H9 (cell line): Measurements from ENCODE around the gene TBC1D22A. TPM values are rescaled to one million over a fixed set of nuclear protein-coding genes. Genes with fewer than 3 reads are reported as not detected.

ENCODE experiments used
- DNase-seq: peaks from one replicate; pipeline ENCODE4 v3.0.0-alpha.2; 2017
- H2AFZ ChIP-seq: one replicate; pipeline ENCODE4 v1.6.1; 2013; ENCODE audit warnings: mild to moderate bottlenecking, low read length, control low read depth, moderate library complexity
- H2AK5ac ChIP-seq: 2 replicates; pipeline ENCODE4 v1.6.1; 2013; ENCODE audit warnings: low read length, control low read depth, mixed read lengths; ENCODE audit not compliant: insufficient read length
- H2BK120ac ChIP-seq: one replicate; pipeline ENCODE4 v1.6.1; 2013; ENCODE audit warnings: low read depth, mild to moderate bottlenecking, low read length, control low read depth, inconsistent platforms; ENCODE audit not compliant: poor library complexity, severe bottlenecking
- H2BK12ac ChIP-seq: 2 replicates; pipeline ENCODE4 v1.6.1; 2013; ENCODE audit warnings: low read length, control low read depth, mixed read lengths, low read depth; ENCODE audit not compliant: insufficient read length
- H2BK15ac ChIP-seq: 2 replicates; pipeline ENCODE4 v1.6.1; 2013; ENCODE audit warnings: low read depth, low read length, control low read depth
- H2BK20ac ChIP-seq: one replicate; pipeline ENCODE4 v1.6.1; 2013; ENCODE audit warnings: low read depth, mild to moderate bottlenecking, low read length, control low read depth, inconsistent platforms; ENCODE audit not compliant: poor library complexity, severe bottlenecking
- H2BK5ac ChIP-seq: 2 replicates; pipeline ENCODE4 v1.6.1; 2013; ENCODE audit warnings: low read length, control low read depth, mixed read lengths; ENCODE audit not compliant: insufficient read length
- H3K14ac ChIP-seq: 2 replicates; pipeline ENCODE4 v1.6.1; 2013; ENCODE audit warnings: low read length, control low read depth; ENCODE audit not compliant: insufficient read depth
- H3K18ac ChIP-seq: 2 replicates; pipeline ENCODE4 v1.6.1; 2013; ENCODE audit warnings: low read depth, mild to moderate bottlenecking, mixed read lengths, low read length, control low read depth; ENCODE audit not compliant: insufficient read length
- H3K23ac ChIP-seq: 2 replicates; pipeline ENCODE4 v1.6.1; 2013; ENCODE audit warnings: low read length, control low read depth, mixed read lengths, low read depth; ENCODE audit not compliant: insufficient read length
- H3K23me2 ChIP-seq: 2 replicates; pipeline ENCODE4 v1.6.1; 2013; ENCODE audit warnings: low read depth, mild to moderate bottlenecking, mixed read lengths, low read length, control low read depth; ENCODE audit not compliant: insufficient read length, poor library complexity, severe bottlenecking
- H3K27ac ChIP-seq: 2 replicates; pipeline ENCODE4 v1.5.1; 2013; ENCODE audit warnings: low read length, control low read depth, mixed read lengths, low read depth; ENCODE audit not compliant: insufficient read length
- H3K27me3 ChIP-seq: 2 replicates; pipeline ENCODE4 v1.6.1; 2013; ENCODE audit warnings: low read length, control low read depth, inconsistent platforms; ENCODE audit not compliant: insufficient read depth
- H3K4ac ChIP-seq: 2 replicates; pipeline ENCODE4 v1.6.1; 2013; ENCODE audit warnings: low read depth, mild to moderate bottlenecking, control low read depth, inconsistent platforms, low read length, moderate library complexity
- H3K4me1 ChIP-seq: 2 replicates; pipeline ENCODE4 v1.6.1; 2013; ENCODE audit warnings: low read length, control low read depth, inconsistent platforms; ENCODE audit not compliant: insufficient read depth
- H3K4me2 ChIP-seq: 2 replicates; pipeline ENCODE4 v1.6.1; 2013; ENCODE audit warnings: low read length, control low read depth, mixed read lengths; ENCODE audit not compliant: insufficient read length, insufficient read depth
- H3K56ac ChIP-seq: 2 replicates; pipeline ENCODE4 v1.6.1; 2013; ENCODE audit warnings: low read depth, mild to moderate bottlenecking, mixed read lengths, low read length, control low read depth; ENCODE audit not compliant: insufficient read length
- H3K79me1 ChIP-seq: 2 replicates; pipeline ENCODE4 v1.6.1; 2013; ENCODE audit warnings: low read depth, mild to moderate bottlenecking, moderate library complexity, low read length, control low read depth, inconsistent platforms; ENCODE audit not compliant: insufficient read depth, poor library complexity, severe bottlenecking
- H3K79me2 ChIP-seq: 2 replicates; pipeline ENCODE4 v1.6.1; 2013; ENCODE audit warnings: low read length, control low read depth, inconsistent platforms; ENCODE audit not compliant: insufficient read depth
- H3K9ac ChIP-seq: 2 replicates; pipeline ENCODE4 v1.6.1; 2013; ENCODE audit warnings: low read length, control low read depth, mixed read lengths; ENCODE audit not compliant: insufficient read length; ENCODE audit errors: extremely low read depth
- H3K9me3 ChIP-seq: one replicate; pipeline ENCODE4 v1.6.1; 2013; ENCODE audit warnings: low read depth, low read length, inconsistent platforms; ENCODE audit not compliant: control insufficient read depth
- H3T11ph ChIP-seq: one replicate; pipeline ENCODE4 v1.6.1; 2013; ENCODE audit warnings: mild to moderate bottlenecking, low read length, control low read depth, inconsistent platforms
- H4K20me1 ChIP-seq: one replicate; pipeline ENCODE4 v1.6.1; 2013; ENCODE audit not compliant: control insufficient read depth, insufficient read length, insufficient read depth
- H4K5ac ChIP-seq: 2 replicates; pipeline ENCODE4 v1.6.1; 2013; ENCODE audit warnings: low read depth, mild to moderate bottlenecking, mixed read lengths, low read length, control low read depth; ENCODE audit not compliant: insufficient read length
- H4K8ac ChIP-seq: replicated peaks from 2 replicates; pipeline ENCODE4 v1.6.1; 2013; ENCODE audit warnings: low read length, control low read depth, mixed read lengths, low read depth; ENCODE audit not compliant: insufficient read length
- H4K91ac ChIP-seq: 2 replicates; pipeline ENCODE4 v1.6.1; 2013; ENCODE audit warnings: low read depth, mild to moderate bottlenecking, moderate library complexity, mixed read lengths, low read length, control low read depth; ENCODE audit not compliant: insufficient read length
- H3K27ac Mint-ChIP-seq, 3 experiments: 2 replicates in 2 of 3; 3 replicates in 1 of 3; pipeline ENCODE4 v1.8.0; 2020 to 2021; ENCODE audit warnings: mixed read lengths in 3 of 3, mild to moderate bottlenecking in 1 of 3, moderate library complexity in 1 of 3
- H3K27me3 Mint-ChIP-seq: 2 replicates; pipeline ENCODE4 v1.8.0; 2021; ENCODE audit warnings: low read depth, mild to moderate bottlenecking, moderate library complexity, mixed read lengths
- H3K36me3 Mint-ChIP-seq, 3 experiments: 2 replicates in 2 of 3; 3 replicates in 1 of 3; pipeline ENCODE4 v1.8.0; 2020 to 2021; ENCODE audit warnings: low read depth in 3 of 3, mixed read lengths in 3 of 3; ENCODE audit not compliant: insufficient read depth in 1 of 3
- H3K4me1 Mint-ChIP-seq, 2 experiments: 2 replicates each; pipeline ENCODE4 v1.8.0; 2020; ENCODE audit warnings: mixed read lengths in 2 of 2
- H3K4me3 Mint-ChIP-seq, 2 experiments: 2 replicates in 1 of 2; 3 replicates in 1 of 2; pipeline ENCODE4 v1.8.0; 2020 to 2021; ENCODE audit warnings: mild to moderate bottlenecking in 2 of 2, mixed read lengths in 2 of 2, moderate library complexity in 1 of 2
- H3K9me3 Mint-ChIP-seq, 2 experiments: 2 replicates in 1 of 2; 3 replicates in 1 of 2; pipeline ENCODE4 v1.8.0; 2020; ENCODE audit warnings: mild to moderate bottlenecking in 2 of 2, mixed read lengths in 2 of 2, moderate library complexity in 1 of 2
- WGBS: extraction: QIAGEN DNeasy Blood & Tissue Kit; methylation state at CpG from one replicate; pipeline ENCODE4 v1.1.7; 2013; ENCODE audit warnings: missing lambda C conversion rate, low lambda C conversion rate, mixed read lengths; ENCODE audit not compliant: insufficient read length; ENCODE audit errors: extremely low coverage; 5-methylcytosine and 5-hydroxymethylcytosine counted together
- total RNA-seq: library from RNA; stranded (reverse); gene quantifications from 2 replicates; pipeline ENCODE4 v1.2.1, GENCODE V29; 2021
- TF ChIP-seq, protein P1 (sequence below): fragments of 200-600 bp; sonication (generic); conservative IDR thresholded peaks from 3 replicates; pipeline ENCODE4 v1.8.0; 2021; ENCODE audit warnings: antibody characterized with exemption, mild to moderate bottlenecking

Gene TBC1D22A
- total RNA-seq, 1 experiment from 2014 or later = 20.8 TPM

GRCh38 chr22:47013861-47014635, 251.6 kb downstream of the TBC1D22A start:
- Histone ChIP-seq H3T11ph (no peak overlapping the region), H3K23ac (no peak overlapping the region), H3K56ac (no peak overlapping the region), H2AK5ac (no peak overlapping the region), H3K4me1 (no peaks in the 10 kb centered on the region), H2BK20ac (no peak overlapping the region), H3K4ac (no peak overlapping the region), H3K14ac (peak overlapping the region; percentile 6; the same call in 1 of the 2 replicates), H4K8ac (no peak overlapping the region), H3K79me1 (no peaks in the 10 kb centered on the region), H3K23me2 (no peaks in the 10 kb centered on the region), H2AFZ (no peak overlapping the region), H3K9ac (no peak overlapping the region), H4K5ac (no peak overlapping the region), H2BK120ac (no peak overlapping the region), H3K27me3 (no peaks in the 10 kb centered on the region), H3K9me3 (no peaks in the 10 kb centered on the region), H3K27ac (no peak overlapping the region), H2BK12ac (no peak overlapping the region), H3K4me2 (no peak overlapping the region), H4K91ac (no peak overlapping the region), H2BK5ac (no peak overlapping the region), H4K20me1 (no peaks in the 10 kb centered on the region), H3K79me2 (no peaks in the 10 kb centered on the region), H3K18ac (no peak overlapping the region), H2BK15ac (no peak overlapping the region)
- DNase-seq = no peak
- Mint-ChIP-seq H3K4me1 (peaks cover 15 to 21% of the 10 kb centered on the region in 2 experiments), H3K27me3 (no peaks in the 10 kb centered on the region; the same call in none of the 2 replicates), H3K36me3 (peaks cover 0 to 2% (median 0%) of the 10 kb centered on the region in 3 experiments; a peak in 1 of 7 replicates), H3K27ac (peak overlapping the region; percentile 13 to 79 (median 49); a peak in 2 of 7 replicates), H3K4me3 (no peak overlapping the region), H3K9me3 (no peaks in the 10 kb centered on the region)
- TF ChIP-seq, protein P1, sequence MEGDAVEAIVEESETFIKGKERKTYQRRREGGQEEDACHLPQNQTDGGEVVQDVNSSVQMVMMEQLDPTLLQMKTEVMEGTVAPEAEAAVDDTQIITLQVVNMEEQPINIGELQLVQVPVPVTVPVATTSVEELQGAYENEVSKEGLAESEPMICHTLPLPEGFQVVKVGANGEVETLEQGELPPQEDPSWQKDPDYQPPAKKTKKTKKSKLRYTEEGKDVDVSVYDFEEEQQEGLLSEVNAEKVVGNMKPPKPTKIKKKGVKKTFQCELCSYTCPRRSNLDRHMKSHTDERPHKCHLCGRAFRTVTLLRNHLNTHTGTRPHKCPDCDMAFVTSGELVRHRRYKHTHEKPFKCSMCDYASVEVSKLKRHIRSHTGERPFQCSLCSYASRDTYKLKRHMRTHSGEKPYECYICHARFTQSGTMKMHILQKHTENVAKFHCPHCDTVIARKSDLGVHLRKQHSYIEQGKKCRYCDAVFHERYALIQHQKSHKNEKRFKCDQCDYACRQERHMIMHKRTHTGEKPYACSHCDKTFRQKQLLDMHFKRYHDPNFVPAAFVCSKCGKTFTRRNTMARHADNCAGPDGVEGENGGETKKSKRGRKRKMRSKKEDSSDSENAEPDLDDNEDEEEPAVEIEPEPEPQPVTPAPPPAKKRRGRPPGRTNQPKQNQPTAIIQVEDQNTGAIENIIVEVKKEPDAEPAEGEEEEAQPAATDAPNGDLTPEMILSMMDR = no peak
- no CpG with 5 or more reads among the region's 23 CpGs for WGBS
